GM12878 (cell line): ENCODE data around the gene UBR3.

ENCODE experiments used
- ATF7 ChIP-seq: fragments of 450-650 bp; IDR thresholded peaks from 2 replicates; pipeline ENCODE4 v1.6.1; 2016; ENCODE audit warnings: low read depth, mild to moderate bottlenecking
- CTCF ChIP-seq, 3 experiments: IDR thresholded peaks in 2 of 3; conservative IDR thresholded peaks in 1 of 3; 2 replicates each; pipeline ENCODE4 v1.5.1; 2011; ENCODE audit warnings: low read depth in 3 of 3, low read length in 3 of 3, mild to moderate bottlenecking in 3 of 3, control low read depth in 2 of 3, moderate library complexity in 2 of 3, inconsistent platforms in 1 of 3, mixed read lengths in 1 of 3; ENCODE audit not compliant: control insufficient read depth in 2 of 3, insufficient read depth in 1 of 3; ENCODE audit errors: extremely low read depth in 1 of 3
- DPF2 ChIP-seq: fragments of 450-650 bp; IDR thresholded peaks from 2 replicates; pipeline ENCODE4 v1.6.1; 2017; ENCODE audit warnings: mild to moderate bottlenecking
- EZH2 ChIP-seq: IDR thresholded peaks from 2 replicates; pipeline ENCODE4 v1.6.1; 2012; ENCODE audit warnings: low read depth, mild to moderate bottlenecking, control low read depth, inconsistent platforms, low read length, borderline replicate concordance; ENCODE audit not compliant: control insufficient read depth
- PML ChIP-seq: IDR thresholded peaks from 2 replicates; pipeline ENCODE4 v1.6.1; 2012; ENCODE audit warnings: low read length, inconsistent platforms

DNA sequence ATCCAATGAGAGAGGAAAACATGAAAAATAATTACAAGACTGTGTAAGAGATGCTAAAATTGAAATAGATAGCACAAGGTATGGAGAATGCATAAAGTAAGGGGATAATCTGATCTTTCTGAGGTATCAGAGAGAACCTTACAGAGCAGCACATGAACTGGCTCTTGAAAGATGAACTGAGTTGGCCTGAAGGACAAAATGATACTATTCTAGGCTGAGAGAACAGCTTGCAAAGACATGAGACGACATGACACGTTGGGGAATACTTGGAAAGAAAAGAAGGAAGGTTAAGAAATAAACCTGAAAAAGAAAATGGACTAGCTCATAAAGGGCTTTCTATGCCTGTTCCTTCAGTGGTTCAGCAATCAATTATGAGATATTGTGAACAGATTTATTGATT, 198.0 kb downstream of the UBR3 start:
- TF ChIP-seq ATF7 (no peak), EZH2 (no peak), PML (no peak), DPF2 (no peak), CTCF (IDR thresholded peaks at IDR 0.05 in 2 of 3, conservative IDR thresholded peaks at IDR 0.05 in 1 of 3; ENCODE audit: control insufficient read depth in 2 of 3, extremely low read depth in 1 of 3, insufficient read depth in 1 of 3, low read depth in 3 of 3, low read length in 3 of 3) (no peak)
